K562 (cell line): Measurements from ENCODE around the gene FOXO3. TPM values are rescaled to one million over a fixed set of nuclear protein-coding genes. Genes with fewer than 3 reads are reported as not detected.
A peak's percentile ranks its signal among the peaks of the same experiment; 100 is the strongest.

Experiments
- ESRRA ChIP-seq: fragments of 450-650 bp; IDR thresholded peaks from 2 replicates; pipeline ENCODE4 v1.6.1; 2014; ENCODE audit warnings: low read depth, mild to moderate bottlenecking, moderate library complexity, borderline replicate concordance
- PRDM10 ChIP-seq: fragments of 450-650 bp; IDR thresholded peaks from 2 replicates; pipeline ENCODE4 v1.6.1; 2018; ENCODE audit not compliant: partially characterized antibody
- polyA plus RNA-seq, 8 experiments: library from polyadenylated mRNA; depleted of rRNA in 4 of 8; stranded (reverse) in 5 of 8; unstranded in 3 of 8; fragments of >200 nt; fragmentation: Nextera tagmentation in 2 of 8; fragmentation: Illumina TruSeq in 1 of 8; extraction: Ambion mirVana in 2 of 8; extraction: Trizol in 1 of 8; gene quantifications; 2 replicates each; pipeline versions ENCODE4 v1.2.1 to v1.2.3, GENCODE V29; 2011 to 2014; ENCODE audit warnings: inconsistent platforms in 1 of 8, missing spikeins in 1 of 8
- total RNA-seq, 7 experiments: library from RNA; depleted of rRNA in 6 of 7; stranded (reverse); fragments of >200 nt in 6 of 7; fragmentation: Illumina TruSeq in 2 of 7; extraction: Trizol in 2 of 7; gene quantifications; 2 replicates each; pipeline versions ENCODE4 v1.2.1 to v1.2.3, GENCODE V29; 2011 to 2021; ENCODE audit warnings: low replicate concordance in 1 of 7
- TF ChIP-seq, protein P1 (sequence below), 2 experiments: IDR thresholded peaks in 1 of 2; conservative IDR thresholded peaks in 1 of 2; 2 replicates each; pipeline ENCODE4 v1.6.1; 2016; ENCODE audit warnings: low read depth in 2 of 2, mild to moderate bottlenecking in 1 of 2, missing compliant biosample characterization in 1 of 2, missing genetic modification characterization in 1 of 2, moderate library complexity in 1 of 2

FOXO3 gene
- total and polyA plus RNA-seq, 9 of the 15 experiments (the other 6 are each of a cell fraction or from before 2014, with no cell fraction given): 3.0 to 14.6 (median 6.0) TPM

GRCh38 chr6:108598305-108598863, 37.7 kb downstream of the FOXO3 start (continued):
- TF ChIP-seq PRDM10 (peak; percentile 38), ESRRA (peak; percentile 36; the same call in 1 of the 2 replicates)
- TF ChIP-seq, protein P1, sequence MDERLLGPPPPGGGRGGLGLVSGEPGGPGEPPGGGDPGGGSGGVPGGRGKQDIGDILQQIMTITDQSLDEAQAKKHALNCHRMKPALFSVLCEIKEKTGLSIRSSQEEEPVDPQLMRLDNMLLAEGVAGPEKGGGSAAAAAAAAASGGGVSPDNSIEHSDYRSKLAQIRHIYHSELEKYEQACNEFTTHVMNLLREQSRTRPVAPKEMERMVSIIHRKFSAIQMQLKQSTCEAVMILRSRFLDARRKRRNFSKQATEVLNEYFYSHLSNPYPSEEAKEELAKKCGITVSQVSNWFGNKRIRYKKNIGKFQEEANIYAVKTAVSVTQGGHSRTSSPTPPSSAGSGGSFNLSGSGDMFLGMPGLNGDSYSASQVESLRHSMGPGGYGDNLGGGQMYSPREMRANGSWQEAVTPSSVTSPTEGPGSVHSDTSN (CRISPR knock-in tag; IDR thresholded peaks at IDR 0.05; ENCODE audit: low read depth): no peak
- TF ChIP-seq, protein P1 (tag; conservative IDR thresholded peaks at IDR 0.05; ENCODE audit: low read depth): peak; percentile 80
